K562 (cell line): ENCODE measurements around the gene CIART. TPM values are rescaled to one million over a fixed set of nuclear protein-coding genes. Genes with fewer than 3 reads are reported as not detected.

Experiments
- BCOR ChIP-seq: fragments of 450-650 bp; IDR thresholded peaks from 2 replicates; pipeline ENCODE4 v1.6.1; 2016
- BRD9 ChIP-seq: fragments of 450-650 bp; IDR thresholded peaks from 2 replicates; pipeline ENCODE4 v1.6.1; 2018; ENCODE audit warnings: low read depth; ENCODE audit not compliant: partially characterized antibody
- BRF1 ChIP-seq: IDR thresholded peaks from 3 replicates; pipeline ENCODE4 v1.6.1; 2011; ENCODE audit warnings: borderline replicate concordance, mild to moderate bottlenecking; ENCODE audit not compliant: insufficient read length; ENCODE audit errors: extremely low read depth
- CCAR2 ChIP-seq: fragments of 200-400 bp; formaldehyde crosslinking; IDR thresholded peaks from 2 replicates; pipeline ENCODE4 v1.6.1; 2017; ENCODE audit warnings: mild to moderate bottlenecking, low read depth, low read length
- FOXP1 ChIP-seq: sonication (generic); formaldehyde crosslinking; IDR thresholded peaks from 2 replicates; pipeline ENCODE4 v1.8.0; 2022; ENCODE audit warnings: mild to moderate bottlenecking, missing genetic modification reagents
- JUND ChIP-seq, 2 experiments: IDR thresholded peaks; 2 replicates in 1 of 2; 3 replicates in 1 of 2; pipeline ENCODE4 v1.6.1; 2011; ENCODE audit warnings: borderline replicate concordance in 2 of 2, low read depth in 2 of 2, low read length in 2 of 2, improper control_type of control experiment in 1 of 2, missing biosample characterization in 1 of 2, missing genetic modification characterization in 1 of 2, missing genetic modification reagents in 1 of 2
- LEF1 ChIP-seq: fragments of 450-650 bp; IDR thresholded peaks from 2 replicates; pipeline ENCODE4 v1.6.1; 2016; ENCODE audit warnings: mild to moderate bottlenecking
- MTF1 ChIP-seq: fragments of 250-450 bp; sonication (Bioruptor Pico); IDR thresholded peaks from 2 replicates; pipeline ENCODE4 v1.9.0; 2021; ENCODE audit warnings: moderate library complexity, mild to moderate bottlenecking, inconsistent platforms, borderline replicate concordance
- NCOR1 ChIP-seq: fragments of 450-650 bp; IDR thresholded peaks from 2 replicates; pipeline ENCODE4 v1.6.1; 2016; ENCODE audit warnings: mild to moderate bottlenecking, moderate library complexity
- PHF20 ChIP-seq: fragments of 450-650 bp; IDR thresholded peaks from 2 replicates; pipeline ENCODE4 v1.6.1; 2018; ENCODE audit not compliant: partially characterized antibody
- POLR2H ChIP-seq: IDR thresholded peaks from 2 replicates; pipeline ENCODE4 v1.6.1; 2016; ENCODE audit warnings: missing genetic modification characterization, low read depth, mild to moderate bottlenecking, control low read depth, missing compliant biosample characterization, moderate library complexity
- PTBP1 ChIP-seq: fragments of 200-400 bp; formaldehyde crosslinking; IDR thresholded peaks from 2 replicates; pipeline ENCODE4 v1.6.1; 2017; ENCODE audit warnings: low read depth, low read length
- RBFOX2 ChIP-seq: fragments of 200-400 bp; formaldehyde crosslinking; IDR thresholded peaks from 2 replicates; pipeline ENCODE4 v1.6.1; 2017; ENCODE audit warnings: low read depth, mild to moderate bottlenecking, low read length, moderate library complexity
- TGIF2 ChIP-seq: sonication (generic); formaldehyde crosslinking; IDR thresholded peaks from 2 replicates; pipeline ENCODE4 v1.8.1; 2022; ENCODE audit warnings: mild to moderate bottlenecking, missing genetic modification reagents, moderate library complexity
- ZNF140 ChIP-seq: fragments of 250-450 bp; sonication (Bioruptor Pico); IDR thresholded peaks from 2 replicates; pipeline ENCODE4 v1.8.0; 2021; ENCODE audit warnings: moderate library complexity, mild to moderate bottlenecking, inconsistent platforms
- ZNF165 ChIP-seq: fragments of 250-450 bp; sonication (Bioruptor Pico); IDR thresholded peaks from 2 replicates; pipeline ENCODE4 v1.4.0; 2020; ENCODE audit warnings: borderline replicate concordance
- ZNF830 ChIP-seq: fragments of 250-450 bp; sonication (Bioruptor Pico); IDR thresholded peaks from 2 replicates; pipeline ENCODE4 v1.5.0; 2021; ENCODE audit warnings: mild to moderate bottlenecking
- polyA plus RNA-seq, 8 experiments: library from polyadenylated mRNA; depleted of rRNA in 4 of 8; stranded (reverse) in 5 of 8; unstranded in 3 of 8; fragments of >200 nt; fragmentation: Nextera tagmentation in 2 of 8; fragmentation: Illumina TruSeq in 1 of 8; extraction: Ambion mirVana in 2 of 8; extraction: Trizol in 1 of 8; gene quantifications; 2 replicates each; pipeline versions ENCODE4 v1.2.1 to v1.2.3, GENCODE V29; 2011 to 2014; ENCODE audit warnings: inconsistent platforms in 1 of 8, missing spikeins in 1 of 8
- total RNA-seq, 7 experiments: library from RNA; depleted of rRNA in 6 of 7; stranded (reverse); fragments of >200 nt in 6 of 7; fragmentation: Illumina TruSeq in 2 of 7; extraction: Trizol in 2 of 7; gene quantifications; 2 replicates each; pipeline versions ENCODE4 v1.2.1 to v1.2.3, GENCODE V29; 2011 to 2021; ENCODE audit warnings: low replicate concordance in 1 of 7
- TF ChIP-seq, protein P1 (sequence below): fragments of 450-650 bp; IDR thresholded peaks from 2 replicates; pipeline ENCODE4 v1.6.1; 2016; ENCODE audit warnings: mild to moderate bottlenecking
- TF ChIP-seq, protein P2 (sequence below), 3 experiments: fragments of 200-800 bp in 1 of 3; fragments of 250-450 bp in 1 of 3; fragments of 450-650 bp in 1 of 3; sonication (Bioruptor Pico) in 1 of 3; sonication (Bioruptor generic) in 1 of 3; formaldehyde crosslinking in 1 of 3; IDR thresholded peaks; 2 replicates each; pipeline versions ENCODE4 v1.6.1 to v1.8.0; 2016 to 2022; ENCODE audit warnings: mild to moderate bottlenecking in 2 of 3, missing genetic modification characterization in 2 of 3, missing compliant biosample characterization in 1 of 3, moderate library complexity in 1 of 3
- TF ChIP-seq, protein P3 (sequence below): fragments of 450-650 bp; formaldehyde crosslinking; IDR thresholded peaks from 2 replicates; pipeline ENCODE4 v1.4.0; 2022; ENCODE audit warnings: missing genetic modification characterization

Gene CIART
- total and polyA plus RNA-seq, 9 of the 15 experiments (the other 6 are each of a cell fraction or from before 2014, with no cell fraction given), result 0.07 to 0.35 (median 0.19) TPM; not detected in 2

DNA sequence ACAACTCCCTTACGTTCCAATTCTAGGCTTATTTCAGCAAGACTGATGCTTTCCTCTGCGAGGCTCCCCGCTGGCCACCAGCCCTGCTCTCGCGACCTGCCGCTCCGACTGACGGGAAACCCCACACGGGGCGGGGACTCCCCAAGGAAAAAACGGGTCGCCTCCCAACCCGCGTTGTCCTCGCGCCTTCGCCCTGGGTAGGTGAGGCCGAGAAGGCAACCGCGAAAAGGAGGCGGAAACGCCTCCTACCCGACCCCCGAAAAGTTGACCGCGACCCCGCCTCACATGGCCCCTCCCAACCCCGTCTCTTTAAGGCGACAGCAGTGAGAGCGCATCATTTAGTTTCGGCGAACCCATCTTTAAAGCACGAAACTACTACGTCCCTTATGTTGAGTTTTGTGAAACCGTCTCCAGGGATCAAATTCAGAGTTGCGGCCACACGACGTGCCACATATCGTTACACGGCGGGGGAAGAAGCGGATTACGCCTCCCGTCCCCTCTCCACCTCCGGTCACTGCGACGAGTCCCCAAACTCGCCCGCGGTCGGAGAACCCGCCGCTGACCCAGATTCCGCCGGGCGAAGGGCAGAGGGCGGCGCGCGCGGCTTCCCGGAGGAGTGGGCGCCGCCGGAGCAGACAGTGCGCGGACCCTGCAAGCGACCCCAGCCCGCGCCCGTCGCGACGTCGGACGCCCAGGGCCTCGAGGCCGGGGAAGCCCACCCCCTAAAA, 47.6 kb upstream of the CIART start (continued):
- TF ChIP-seq PTBP1 (no peak), POLR2H (peak; percentile 82), MTF1 (no peak), ZNF140 (CRISPR knock-in tag) (no peak), BCOR (peak; percentile 58), ZNF165 (CRISPR knock-in tag) (no peak), PHF20 (no peak), ZNF830 (0 out of 2 replicates have a peak, but pooled peaks have one; percentile 1), JUND (IDR thresholded peaks at IDR 0.05; ENCODE audit: borderline replicate concordance, low read depth, low read length) (no peak), JUND (tag; IDR thresholded peaks at IDR 0.05; ENCODE audit: borderline replicate concordance, low read depth, low read length) (no peak), LEF1 (0 out of 2 replicates have a peak, but pooled peaks have one; percentile 16), BRF1 (no peak), TGIF2 (CRISPR knock-in tag) (no peak), BRD9 (peak; percentile 49), FOXP1 (CRISPR knock-in tag) (no peak), CCAR2 (no peak), NCOR1 (no peak), RBFOX2 (peak; percentile 95)
- TF ChIP-seq, protein P1, sequence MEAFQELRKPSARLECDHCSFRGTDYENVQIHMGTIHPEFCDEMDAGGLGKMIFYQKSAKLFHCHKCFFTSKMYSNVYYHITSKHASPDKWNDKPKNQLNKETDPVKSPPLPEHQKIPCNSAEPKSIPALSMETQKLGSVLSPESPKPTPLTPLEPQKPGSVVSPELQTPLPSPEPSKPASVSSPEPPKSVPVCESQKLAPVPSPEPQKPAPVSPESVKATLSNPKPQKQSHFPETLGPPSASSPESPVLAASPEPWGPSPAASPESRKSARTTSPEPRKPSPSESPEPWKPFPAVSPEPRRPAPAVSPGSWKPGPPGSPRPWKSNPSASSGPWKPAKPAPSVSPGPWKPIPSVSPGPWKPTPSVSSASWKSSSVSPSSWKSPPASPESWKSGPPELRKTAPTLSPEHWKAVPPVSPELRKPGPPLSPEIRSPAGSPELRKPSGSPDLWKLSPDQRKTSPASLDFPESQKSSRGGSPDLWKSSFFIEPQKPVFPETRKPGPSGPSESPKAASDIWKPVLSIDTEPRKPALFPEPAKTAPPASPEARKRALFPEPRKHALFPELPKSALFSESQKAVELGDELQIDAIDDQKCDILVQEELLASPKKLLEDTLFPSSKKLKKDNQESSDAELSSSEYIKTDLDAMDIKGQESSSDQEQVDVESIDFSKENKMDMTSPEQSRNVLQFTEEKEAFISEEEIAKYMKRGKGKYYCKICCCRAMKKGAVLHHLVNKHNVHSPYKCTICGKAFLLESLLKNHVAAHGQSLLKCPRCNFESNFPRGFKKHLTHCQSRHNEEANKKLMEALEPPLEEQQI, result no peak
- TF ChIP-seq, protein P2, sequence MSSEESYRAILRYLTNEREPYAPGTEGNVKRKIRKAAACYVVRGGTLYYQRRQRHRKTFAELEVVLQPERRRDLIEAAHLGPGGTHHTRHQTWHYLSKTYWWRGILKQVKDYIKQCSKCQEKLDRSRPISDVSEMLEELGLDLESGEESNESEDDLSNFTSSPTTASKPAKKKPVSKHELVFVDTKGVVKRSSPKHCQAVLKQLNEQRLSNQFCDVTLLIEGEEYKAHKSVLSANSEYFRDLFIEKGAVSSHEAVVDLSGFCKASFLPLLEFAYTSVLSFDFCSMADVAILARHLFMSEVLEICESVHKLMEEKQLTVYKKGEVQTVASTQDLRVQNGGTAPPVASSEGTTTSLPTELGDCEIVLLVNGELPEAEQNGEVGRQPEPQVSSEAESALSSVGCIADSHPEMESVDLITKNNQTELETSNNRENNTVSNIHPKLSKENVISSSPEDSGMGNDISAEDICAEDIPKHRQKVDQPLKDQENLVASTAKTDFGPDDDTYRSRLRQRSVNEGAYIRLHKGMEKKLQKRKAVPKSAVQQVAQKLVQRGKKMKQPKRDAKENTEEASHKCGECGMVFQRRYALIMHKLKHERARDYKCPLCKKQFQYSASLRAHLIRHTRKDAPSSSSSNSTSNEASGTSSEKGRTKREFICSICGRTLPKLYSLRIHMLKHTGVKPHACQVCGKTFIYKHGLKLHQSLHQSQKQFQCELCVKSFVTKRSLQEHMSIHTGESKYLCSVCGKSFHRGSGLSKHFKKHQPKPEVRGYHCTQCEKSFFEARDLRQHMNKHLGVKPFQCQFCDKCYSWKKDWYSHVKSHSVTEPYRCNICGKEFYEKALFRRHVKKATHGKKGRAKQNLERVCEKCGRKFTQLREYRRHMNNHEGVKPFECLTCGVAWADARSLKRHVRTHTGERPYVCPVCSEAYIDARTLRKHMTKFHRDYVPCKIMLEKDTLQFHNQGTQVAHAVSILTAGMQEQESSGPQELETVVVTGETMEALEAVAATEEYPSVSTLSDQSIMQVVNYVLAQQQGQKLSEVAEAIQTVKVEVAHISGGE (CRISPR knock-in tag; IDR thresholded peaks at IDR 0.05), result no peak
- TF ChIP-seq, protein P3, sequence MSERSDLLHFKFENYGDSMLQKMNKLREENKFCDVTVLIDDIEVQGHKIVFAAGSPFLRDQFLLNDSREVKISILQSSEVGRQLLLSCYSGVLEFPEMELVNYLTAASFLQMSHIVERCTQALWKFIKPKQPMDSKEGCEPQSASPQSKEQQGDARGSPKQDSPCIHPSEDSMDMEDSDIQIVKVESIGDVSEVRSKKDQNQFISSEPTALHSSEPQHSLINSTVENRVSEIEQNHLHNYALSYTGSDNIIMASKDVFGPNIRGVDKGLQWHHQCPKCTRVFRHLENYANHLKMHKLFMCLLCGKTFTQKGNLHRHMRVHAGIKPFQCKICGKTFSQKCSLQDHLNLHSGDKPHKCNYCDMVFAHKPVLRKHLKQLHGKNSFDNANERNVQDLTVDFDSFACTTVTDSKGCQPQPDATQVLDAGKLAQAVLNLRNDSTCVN, result no peak
